ENCODE results near the gene ZDHHC6.

GRCh38 chr10:112442063-112442462 lies 4.7 kb downstream of the ZDHHC6 start:
- TF ChIP-seq CTCF (IDR thresholded peaks at IDR 0.05), result no peak
- no peak for TF ChIP-seq SIN3A (IDR thresholded peaks at IDR 0.05; ENCODE audit: borderline replicate concordance, insufficient read depth, low read depth, low read length)
- no peak for TF ChIP-seq TCF7L2 (IDR thresholded peaks at IDR 0.05; ENCODE audit: low read depth, low read length)
- TF ChIP-seq POLR2AphosphoS5 (IDR thresholded peaks at IDR 0.05; ENCODE audit: low read depth, low read length), result no peak

Measured in Panc1 (cell line).